GM23248 (cell line): ENCODE results near the gene MAEL. TPM values are rescaled to one million over a fixed set of nuclear protein-coding genes. Genes with fewer than 3 reads are reported as not detected.
A peak's percentile ranks its signal among the peaks of the same experiment; 100 is the strongest.

ENCODE experiments used
- DNase-seq: peaks from one replicate; pipeline ENCODE4 v3.0.0-alpha.2; 2015
- H2AFZ ChIP-seq: fragments of 200-600 bp; sonication (generic); 2 replicates; pipeline ENCODE4 v1.6.1; 2016; ENCODE audit warnings: antibody characterized with exemption
- H3F3A ChIP-seq: fragments of 200-600 bp; sonication (generic); 2 replicates; pipeline ENCODE4 v1.6.1; 2016; ENCODE audit warnings: mild to moderate bottlenecking, antibody characterized with exemption, mixed run types; ENCODE audit not compliant: insufficient read depth
- H3K27ac ChIP-seq: fragments of 200-600 bp; sonication (generic); 2 replicates; pipeline ENCODE4 v1.5.1; 2016; ENCODE audit warnings: mild to moderate bottlenecking
- H3K27me3 ChIP-seq: fragments of 200-600 bp; sonication (generic); replicated peaks from 2 replicates; pipeline ENCODE4 v1.6.1; 2016; ENCODE audit warnings: mild to moderate bottlenecking; ENCODE audit not compliant: insufficient read depth
- H3K36me3 ChIP-seq: fragments of 200-600 bp; sonication (generic); 2 replicates; pipeline ENCODE4 v1.6.1; 2016; ENCODE audit warnings: low read depth, mild to moderate bottlenecking
- H3K4me1 ChIP-seq: fragments of 200-600 bp; sonication (generic); 2 replicates; pipeline ENCODE4 v1.6.1; 2016; ENCODE audit warnings: mild to moderate bottlenecking; ENCODE audit not compliant: insufficient read depth
- H3K4me2 ChIP-seq: fragments of 200-600 bp; sonication (generic); one replicate; pipeline ENCODE4 v1.6.1; 2016; ENCODE audit warnings: mild to moderate bottlenecking; ENCODE audit not compliant: unreplicated experiment
- H3K4me3 ChIP-seq: fragments of 200-600 bp; sonication (generic); 2 replicates; pipeline ENCODE4 v1.5.1; 2016; ENCODE audit warnings: mild to moderate bottlenecking
- H3K79me2 ChIP-seq: fragments of 200-600 bp; sonication (generic); 2 replicates; pipeline ENCODE4 v1.6.1; 2016; ENCODE audit warnings: mild to moderate bottlenecking; ENCODE audit not compliant: insufficient read depth
- H3K9ac ChIP-seq: fragments of 200-600 bp; sonication (generic); 2 replicates; pipeline ENCODE4 v1.6.1; 2016; ENCODE audit warnings: mild to moderate bottlenecking
- H3K9me2 ChIP-seq: fragments of 200-600 bp; sonication (generic); 2 replicates; pipeline ENCODE4 v1.6.1; 2016; ENCODE audit warnings: mixed run types, mild to moderate bottlenecking, moderate library complexity; ENCODE audit not compliant: insufficient read depth
- H3K9me3 ChIP-seq: fragments of 200-600 bp; sonication (generic); one replicate; pipeline ENCODE4 v1.6.1; 2017; ENCODE audit warnings: low read depth
- H4K20me1 ChIP-seq: fragments of 200-600 bp; sonication (generic); 2 replicates; pipeline ENCODE4 v1.6.0; 2016; ENCODE audit not compliant: insufficient read depth
- EZH2 ChIP-seq: fragments of 200-600 bp; sonication (generic); IDR thresholded peaks from 2 replicates; pipeline ENCODE4 v1.6.1; 2018; ENCODE audit warnings: antibody characterized with exemption, mild to moderate bottlenecking; ENCODE audit not compliant: insufficient read depth, poor library complexity, severe bottlenecking
- EZH2phosphoT487 ChIP-seq: fragments of 200-600 bp; sonication (generic); IDR thresholded peaks from 2 replicates; pipeline ENCODE4 v1.6.1; 2018; ENCODE audit warnings: antibody characterized with exemption, moderate library complexity, mild to moderate bottlenecking, low read depth; ENCODE audit not compliant: insufficient read depth
- WGBS, 2 experiments: methylation state at CpG; one replicate each; pipeline ENCODE4 v1.1.6; 2015 to 2017; ENCODE audit warnings: low lambda C conversion rate in 2 of 2, low coverage in 1 of 2; ENCODE audit errors: missing lambda C conversion rate in 2 of 2; 5-methylcytosine and 5-hydroxymethylcytosine counted together
- in situ Hi-C: fragments of 300-500 bp; cut with MboI; formaldehyde crosslinking; loops from 2 replicates; pipeline ENCODE4 v1.15.0; 2020
- polyA plus RNA-seq: library from polyadenylated mRNA; unstranded; fragments of >200 nt; fragmentation: Nextera tagmentation; extraction: Ambion mirVana; gene quantifications from 2 replicates; pipeline ENCODE4 v1.2.1, GENCODE V29; 2016
- total RNA-seq: library from RNA; depleted of rRNA; stranded (reverse); fragments of >200 nt; shearing (Covaris generic); gene quantifications from 2 replicates; pipeline ENCODE4 v1.2.3, GENCODE V29; 2014

The MAEL gene
- total and polyA plus RNA-seq, 2 experiments from 2014 or later, result not detected

DNA sequence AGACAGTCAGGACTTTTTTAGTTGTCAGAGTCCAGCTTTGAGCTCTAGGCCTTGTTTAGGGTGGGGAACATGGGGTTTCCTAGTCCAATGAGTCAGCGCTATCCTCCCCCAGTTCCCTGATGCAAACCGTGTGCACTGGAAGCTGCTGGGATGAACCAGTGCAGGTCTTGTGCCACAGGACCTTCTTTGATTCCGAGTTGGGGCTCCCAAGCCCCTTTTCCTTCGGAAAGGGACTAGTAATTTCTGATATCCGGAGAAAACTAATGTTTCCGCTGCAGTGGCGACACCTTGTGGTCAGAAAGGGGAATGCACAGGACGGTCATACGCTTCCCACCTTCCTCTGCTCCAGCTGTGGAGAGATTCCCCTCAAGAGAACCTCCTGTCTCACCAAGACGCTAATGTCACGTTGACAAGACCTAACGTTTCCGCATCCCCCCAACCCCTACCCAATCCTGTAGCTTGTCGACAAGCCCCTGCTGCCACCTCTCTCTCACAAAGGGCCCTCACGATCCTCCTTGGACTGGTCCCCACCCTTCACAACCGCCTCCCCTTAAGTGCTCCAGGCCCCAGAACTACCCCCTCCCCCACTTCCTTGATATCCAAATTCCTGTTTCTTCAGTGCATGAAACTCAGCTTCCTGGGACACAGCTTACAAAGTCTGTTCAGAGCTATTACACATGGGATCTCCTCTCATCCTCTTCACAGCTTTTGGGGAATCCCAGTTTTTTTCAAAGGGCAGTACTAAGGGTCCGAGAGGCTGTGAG, 70.1 kb downstream of the MAEL start:
- DNase-seq, result peak; percentile 55
- Histone ChIP-seq H2AFZ (peak overlapping the region; percentile 95), H3F3A (no peaks in the 10 kb centered on the region), H3K9me3 (no peaks in the 10 kb centered on the region), H4K20me1 (no peaks in the 10 kb centered on the region), H3K9me2 (no peaks in the 10 kb centered on the region), H3K36me3 (no peaks in the 10 kb centered on the region), H3K79me2 (no peaks in the 10 kb centered on the region), H3K27me3 (no peaks in the 10 kb centered on the region), H3K4me3 (peak overlapping the region; percentile 35; the same call in 1 of the 2 replicates), H3K4me1 (no peaks in the 10 kb centered on the region), H3K4me2 (peak overlapping the region; percentile 75), H3K9ac (no peak overlapping the region; the same call in 1 of the 2 replicates), H3K27ac (no peak overlapping the region)
- WGBS, 2 experiments, result 9 to 12% methylated on average over 14 to 17 of the region's 17 CpGs
- no peak for TF ChIP-seq EZH2
- no peak for TF ChIP-seq EZH2phosphoT487
- in situ Hi-C loops, result no loop called here

DNA sequence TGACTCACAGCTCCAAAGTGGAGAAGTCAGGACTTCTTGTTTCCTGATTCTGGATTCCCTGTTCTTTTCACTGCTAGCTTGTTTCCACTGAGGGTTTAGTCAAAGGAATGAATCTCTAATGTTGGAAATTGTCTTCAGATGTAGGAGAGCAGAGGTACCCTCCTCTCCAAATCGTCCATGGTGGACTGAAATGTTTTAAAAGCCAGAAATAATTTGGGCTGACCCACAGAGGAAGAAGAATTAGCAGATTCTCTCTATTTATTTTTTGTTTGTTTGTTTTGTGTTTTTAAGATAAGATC, 70.7 kb downstream of the MAEL start:
- H3K4me2 ChIP-seq, result no peak overlapping the region
- WGBS, 2 experiments, result 0 to 9% methylated on average over 1 of the region's 1 CpG
- no peaks in the 10 kb centered on the region for H3K4me1 ChIP-seq
- peak overlapping the region; percentile 95 for H2AFZ ChIP-seq
- TF ChIP-seq EZH2 (no peak), EZH2phosphoT487 (no peak)
- no peaks in the 10 kb centered on the region for H3K27me3 ChIP-seq
- no peaks in the 10 kb centered on the region for H3K79me2 ChIP-seq
- no peak for DNase-seq
- H3K36me3 ChIP-seq, result no peaks in the 10 kb centered on the region
- H3K9ac ChIP-seq, result no peak overlapping the region
- no peak overlapping the region for H3K4me3 ChIP-seq
- in situ Hi-C loops, result loop anchor here (10.0 kb wide), 2 partner anchors 385 to 475 kb away; no protein-coding TSS in a partner anchor
- no peak overlapping the region for H3K27ac ChIP-seq
- no peaks in the 10 kb centered on the region for H4K20me1 ChIP-seq
- H3K9me2 ChIP-seq, result no peaks in the 10 kb centered on the region
- H3K9me3 ChIP-seq, result no peaks in the 10 kb centered on the region
- H3F3A ChIP-seq, result no peaks in the 10 kb centered on the region

DNA sequence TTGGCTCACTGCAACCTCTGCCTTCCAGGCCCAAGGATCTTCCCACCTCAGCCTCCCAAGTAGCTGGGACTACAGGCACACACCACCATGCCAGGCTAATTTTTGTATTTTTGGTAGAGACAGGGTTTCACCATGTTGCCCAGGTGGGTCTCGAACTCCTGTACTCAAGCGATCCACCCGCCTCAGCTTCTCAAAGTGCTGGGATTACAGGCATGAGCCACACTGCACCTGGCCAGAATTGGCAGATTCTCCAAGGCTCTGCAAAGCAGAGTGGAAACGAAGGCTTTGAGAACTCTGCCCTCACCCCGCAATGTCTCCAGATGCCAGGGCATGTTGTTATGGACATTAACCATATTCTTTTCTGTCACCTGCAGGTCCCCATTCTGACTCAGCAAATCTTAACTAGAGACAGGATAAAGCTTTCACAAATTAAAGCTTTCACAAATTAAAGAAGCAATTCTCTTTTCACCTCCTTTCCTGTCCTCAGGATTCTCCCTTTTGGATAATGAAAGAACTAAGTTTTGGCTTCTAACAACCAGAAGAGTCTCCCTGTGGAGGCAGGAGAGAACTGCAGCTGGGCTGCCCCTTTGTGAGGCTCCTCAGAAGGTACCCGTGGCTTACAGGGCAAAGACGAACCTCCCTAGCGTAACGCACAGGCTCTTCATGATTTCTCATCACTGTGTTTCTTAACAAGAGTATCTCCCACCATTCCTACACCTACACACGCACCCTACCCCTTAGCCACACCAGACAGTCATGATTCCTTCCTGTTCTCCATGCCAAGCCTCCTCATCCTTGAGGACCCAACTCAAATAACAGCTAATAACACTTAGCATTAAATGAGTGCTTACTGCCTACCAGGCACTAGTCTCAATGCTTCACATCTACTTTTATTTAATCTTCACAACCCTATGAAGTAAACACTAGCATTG, 71.3 kb downstream of the MAEL start:
- Histone ChIP-seq H2AFZ (no peak overlapping the region), H3K9ac (no peak overlapping the region), H3K27me3 (no peaks in the 10 kb centered on the region), H3K4me3 (no peak overlapping the region), H3K4me1 (no peaks in the 10 kb centered on the region), H3K9me3 (no peaks in the 10 kb centered on the region), H3K79me2 (no peaks in the 10 kb centered on the region), H3F3A (no peaks in the 10 kb centered on the region), H3K36me3 (no peaks in the 10 kb centered on the region), H3K27ac (no peak overlapping the region), H3K4me2 (no peak overlapping the region), H3K9me2 (no peaks in the 10 kb centered on the region), H4K20me1 (no peaks in the 10 kb centered on the region)
- WGBS, 2 experiments, result 71 to 74% methylated on average over 10 of the region's 10 CpGs
- in situ Hi-C loops, result loop anchor here (10.0 kb wide), 2 partner anchors 384 to 474 kb away; no protein-coding TSS in a partner anchor
- TF ChIP-seq EZH2phosphoT487 (no peak), EZH2 (no peak)
- peak; percentile 24 for DNase-seq

DNA sequence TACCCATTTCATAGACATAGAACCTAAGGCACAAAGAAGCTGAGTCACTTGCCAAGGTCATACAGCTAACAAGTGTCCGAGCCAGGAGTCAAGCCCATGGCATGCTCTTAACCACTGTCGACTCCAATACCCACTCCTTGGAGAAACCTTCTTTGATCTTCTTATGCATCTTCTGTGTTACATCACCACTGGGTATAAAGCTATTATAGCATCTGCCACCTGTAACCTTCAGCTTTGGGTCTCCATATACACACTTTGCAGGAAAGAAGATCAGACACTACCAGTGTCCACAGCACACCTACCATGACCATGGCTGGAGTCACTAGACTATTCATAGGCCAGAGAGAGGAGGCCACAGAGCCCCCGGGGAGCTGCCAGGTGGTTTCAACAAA, 72.0 kb downstream of the MAEL start:
- in situ Hi-C loops, result loop anchor here (10.0 kb wide), 2 partner anchors 384 to 474 kb away; no protein-coding TSS in a partner anchor

More for the DNA sequence above, 72.0 kb downstream of the MAEL start:
- Histone ChIP-seq H3K9ac (no peak overlapping the region), H3K9me2 (no peaks in the 10 kb centered on the region), H3K4me2 (no peak overlapping the region), H3K36me3 (no peaks in the 10 kb centered on the region), H3K27ac (no peak overlapping the region), H3K27me3 (peaks cover 2% of the 10 kb centered on the region; the same call in 1 of the 2 replicates), H3K4me1 (no peaks in the 10 kb centered on the region), H3K79me2 (no peaks in the 10 kb centered on the region), H2AFZ (no peak overlapping the region), H3K9me3 (no peaks in the 10 kb centered on the region), H4K20me1 (no peaks in the 10 kb centered on the region), H3F3A (no peaks in the 10 kb centered on the region), H3K4me3 (no peak overlapping the region)
- TF ChIP-seq EZH2phosphoT487, result no peak
- TF ChIP-seq EZH2, result no peak
- 49 to 65% methylated on average over 3 of the region's 3 CpGs for WGBS, 2 experiments
- DNase-seq, result no peak
